ENCODE data around the gene FAM13C. TPM values are rescaled to one million over a fixed set of nuclear protein-coding genes. Genes with fewer than 3 reads are reported as not detected.
"Not testable (repeated sequence)": the region's sequence is repeated elsewhere in the genome, so short reads cannot be mapped to it uniquely, and the experiment has no call there.

FAM13C gene
- total and polyA plus RNA-seq, 11 donors: 1.00 to 12.4 (median 8.3) TPM

GRCh38 chr10:59243611-59244195 is 118.6 kb downstream of the FAM13C start:
- no peak overlapping the region for H3K4me3 ChIP-seq
- 97 to 98% (median 97%) methylated on average over 2 of the region's 2 CpGs for WGBS, 4 donors
- ATAC-seq: no peak
- no peak for DNase-seq
- H3K27ac ChIP-seq: no peak overlapping the region
- H3K27me3 ChIP-seq: no peaks in the 10 kb centered on the region
- no peaks in the 10 kb centered on the region for H3K9me3 ChIP-seq
- H3K4me1 ChIP-seq: peaks cover 0 to 4% (median 0%) of the 10 kb centered on the region in 12 donors
- intact Hi-C loops (cut with DNase I): loop anchor here in 9 of 10 donors (2.0 to 10.0 kb wide), 8 partner anchors 121 to 581 kb away; partner anchors contain the start of gene FAM13C (in 3 of the 9)
- peaks cover 0 to 21% (median 0%) of the 10 kb centered on the region in 9 donors for H3K36me3 ChIP-seq
- TF ChIP-seq CTCF (IDR thresholded peaks at IDR 0.05) (no peak), POLR2A (IDR thresholded peaks at IDR 0.05) (no peak)

- no peak for DNase-seq
- no peaks in the 10 kb centered on the region for H3K9me3 ChIP-seq
- no peak for ATAC-seq
- H3K27me3 ChIP-seq: no peaks in the 10 kb centered on the region
- 89 to 96% (median 92%) methylated on average over 3 of the region's 3 CpGs for WGBS, 4 donors
- TF ChIP-seq POLR2A (IDR thresholded peaks at IDR 0.05): no peak
- no peak for TF ChIP-seq CTCF (IDR thresholded peaks at IDR 0.05)
- intact Hi-C loops (cut with DNase I): loop anchor here in 9 of 10 donors (2.0 to 10.0 kb wide), 8 partner anchors 122 to 582 kb away; partner anchors contain the start of gene FAM13C (in 3 of the 9)
- no peak overlapping the region for H3K4me3 ChIP-seq
- no peak overlapping the region for H3K27ac ChIP-seq
- H3K36me3 ChIP-seq: peaks cover 0 to 13% (median 0%) of the 10 kb centered on the region in 9 donors
- H3K4me1 ChIP-seq: peaks cover 0 to 4% (median 0%) of the 10 kb centered on the region in 12 donors
Measured at GRCh38 chr10:59242991-59243390, 119.4 kb downstream of the FAM13C start.

- TF ChIP-seq POLR2A (IDR thresholded peaks at IDR 0.05): no peak
- no peak for TF ChIP-seq CTCF (IDR thresholded peaks at IDR 0.05)
- H3K36me3 ChIP-seq: peaks cover 0 to 4% (median 0%) of the 10 kb centered on the region in 9 donors
- intact Hi-C loops (cut with DNase I): loop anchor here in 9 of 10 donors (2.0 to 10.0 kb wide), 8 partner anchors 123 to 583 kb away; partner anchors contain the start of gene FAM13C (in 3 of the 9)
- DNase-seq (no peak), ATAC-seq (no peak)
- no peaks in the 10 kb centered on the region for H3K9me3 ChIP-seq
- peaks cover 0 to 4% (median 0%) of the 10 kb centered on the region in 12 donors for H3K4me1 ChIP-seq
- H3K27ac ChIP-seq: no peak overlapping the region
- no peak overlapping the region for H3K4me3 ChIP-seq
- WGBS, 4 donors: 94 to 100% (median 99%) methylated on average over 1 of the region's 1 CpG
- H3K27me3 ChIP-seq: no peaks in the 10 kb centered on the region
Measured at GRCh38 chr10:59242057-59242456, 120.3 kb downstream of the FAM13C start.

- TF ChIP-seq CTCF (IDR thresholded peaks at IDR 0.05) (peak; percentile 45 to 85 (median 66)), POLR2A (IDR thresholded peaks at IDR 0.05) (no peak)
- no peaks in the 10 kb centered on the region for H3K36me3 ChIP-seq
- DNase-seq (peak in 1 of 5 donors; percentile 9), ATAC-seq (no peak)
- H3K9me3 ChIP-seq: no peaks in the 10 kb centered on the region
- intact Hi-C loops (cut with DNase I): loop anchor here (1.0 to 10.0 kb wide), 12 partner anchors 124 to 584 kb away; partner anchors contain the start of gene FAM13C (in 3 of the 10)
- 36 to 48% (median 45%) methylated on average over 2 of the region's 2 CpGs for WGBS, 4 donors
- no peaks in the 10 kb centered on the region for H3K27me3 ChIP-seq
- H3K27ac ChIP-seq: no peak overlapping the region
- H3K4me1 ChIP-seq: peaks cover 0 to 4% (median 0%) of the 10 kb centered on the region in 12 donors
- H3K4me3 ChIP-seq: no peak overlapping the region
Measured at GRCh38 chr10:59240582-59241183, 121.7 kb downstream of the FAM13C start.

GRCh38 chr10:59239108-59239507 is 123.2 kb downstream of the FAM13C start:
- intact Hi-C loops (cut with DNase I): loop anchor here in 7 of 10 donors (5.0 to 10.0 kb wide), 7 partner anchors 284 to 593 kb away; no protein-coding TSS in a partner anchor
- H3K36me3 ChIP-seq, H3K27me3 ChIP-seq, H3K9me3 ChIP-seq, H3K4me3 ChIP-seq, H3K27ac ChIP-seq, ATAC-seq, DNase-seq, H3K4me1 ChIP-seq: not testable (repeated sequence)
- 46 to 95% (median 71%) methylated on average over 2 of the region's 2 CpGs for WGBS, 4 donors
